ENCODE data around the gene STT3B. TPM values are rescaled to one million over a fixed set of nuclear protein-coding genes. Genes with fewer than 3 reads are reported as not detected.

Gene STT3B
- total and polyA plus RNA-seq, 2 of the 13 experiments (the other 11 are each of a cell fraction or from before 2014, with no cell fraction given) = 85.0 to 205 TPM

GRCh38 chr3:31532587-31533168, at the start of gene STT3B (continued):
- no peak for TF ChIP-seq E2F2 (CRISPR knock-in tag; IDR thresholded peaks at IDR 0.05; ENCODE audit: borderline replicate concordance)
- TF ChIP-seq ZNF280D (CRISPR knock-in tag; IDR thresholded peaks at IDR 0.05) = no peak
- TF ChIP-seq ZNF280B (CRISPR knock-in tag; IDR thresholded peaks at IDR 0.05; ENCODE audit: borderline replicate concordance) = no peak
- TF ChIP-seq POGK (CRISPR knock-in tag; conservative IDR thresholded peaks at IDR 0.05) = no peak
- no peak for TF ChIP-seq FOXJ3 (CRISPR knock-in tag; IDR thresholded peaks at IDR 0.05; ENCODE audit: borderline replicate concordance)
- TF ChIP-seq EP300 (IDR thresholded peaks at IDR 0.05; ENCODE audit: low read depth in 2 of 2, low read length in 2 of 2) = no peak
- TF ChIP-seq EP300 (CRISPR knock-in tag; IDR thresholded peaks at IDR 0.05; ENCODE audit: borderline replicate concordance) = no peak
- no peak for TF ChIP-seq ZNF180 (CRISPR knock-in tag; IDR thresholded peaks at IDR 0.05; ENCODE audit: borderline replicate concordance, low read depth)
- TF ChIP-seq ZNF703 (CRISPR knock-in tag; IDR thresholded peaks at IDR 0.05; ENCODE audit: borderline replicate concordance) = no peak
- no peak for TF ChIP-seq RBM22 (optimal IDR thresholded peaks at IDR 0.05; ENCODE audit: low read length)
- TF ChIP-seq ZNF362 (CRISPR knock-in tag; IDR thresholded peaks at IDR 0.05; ENCODE audit: borderline replicate concordance) = no peak
- TF ChIP-seq ZNF672 (CRISPR knock-in tag; IDR thresholded peaks at IDR 0.05) = no peak
- TF ChIP-seq ZNF34 (CRISPR knock-in tag; IDR thresholded peaks at IDR 0.05; ENCODE audit: borderline replicate concordance) = no peak
- no peak; the same call in none of the 2 replicates for TF ChIP-seq SALL2 (CRISPR knock-in tag; IDR thresholded peaks at IDR 0.05)
- peak; percentile 56; the same call in 1 of the 2 replicates for TF ChIP-seq ARNT2 (CRISPR knock-in tag; IDR thresholded peaks at IDR 0.05; ENCODE audit: low read depth)
- no peak for TF ChIP-seq MZF1 (CRISPR knock-in tag; IDR thresholded peaks at IDR 0.05; ENCODE audit: borderline replicate concordance)
- 0 out of 2 replicates have a peak, but pooled peaks have one; percentile 11 for TF ChIP-seq ZNF343 (CRISPR knock-in tag; IDR thresholded peaks at IDR 0.05)
- TF ChIP-seq ZMAT5 (CRISPR knock-in tag; IDR thresholded peaks at IDR 0.05; ENCODE audit: borderline replicate concordance, low read depth) = no peak
- peak; percentile 15; the same call in 1 of the 2 replicates for TF ChIP-seq TGIF2 (CRISPR knock-in tag; IDR thresholded peaks at IDR 0.05)
